Osteoblast (primary cell): Measurements from ENCODE around the gene NRGN. TPM values are rescaled to one million over a fixed set of nuclear protein-coding genes. Genes with fewer than 3 reads are reported as not detected.

ENCODE experiments used
- DNase-seq: peaks from one replicate; pipeline ENCODE4 v3.0.0; 2011; ENCODE audit warnings: low spot score, mixed read lengths; ENCODE audit not compliant: insufficient read length; ENCODE audit errors: missing footprints
- H2AFZ ChIP-seq: 2 replicates; pipeline ENCODE4 v1.6.0; 2011; ENCODE audit warnings: mild to moderate bottlenecking, low read length
- H3K27ac ChIP-seq: 2 replicates; pipeline ENCODE4 v1.5.1; 2011; ENCODE audit warnings: mild to moderate bottlenecking, low read depth, low read length, moderate library complexity
- H3K27me3 ChIP-seq: 2 replicates; pipeline ENCODE4 v1.6.0; 2012; ENCODE audit warnings: mild to moderate bottlenecking, control low read depth, inconsistent platforms, low read length, moderate library complexity; ENCODE audit not compliant: insufficient read depth
- H3K36me3 ChIP-seq: 2 replicates; pipeline ENCODE4 v1.5.1; 2011; ENCODE audit warnings: mild to moderate bottlenecking, low read length, control low read depth, moderate library complexity; ENCODE audit not compliant: insufficient read depth
- H3K4me1 ChIP-seq: 2 replicates; pipeline ENCODE4 v1.5.1; 2011; ENCODE audit warnings: mild to moderate bottlenecking, low read length, control low read depth, moderate library complexity; ENCODE audit not compliant: insufficient read depth
- H3K4me2 ChIP-seq: 2 replicates; pipeline ENCODE4 v1.6.0; 2011; ENCODE audit warnings: mild to moderate bottlenecking, low read length; ENCODE audit not compliant: insufficient read depth
- H3K4me3 ChIP-seq: fragments of 200-600 bp; sonication (generic); 3 replicates; pipeline ENCODE4 v1.5.1; 2012; ENCODE audit warnings: mild to moderate bottlenecking, low read length, inconsistent platforms; ENCODE audit not compliant: insufficient read depth
- H3K79me2 ChIP-seq: 2 replicates; pipeline ENCODE4 v1.6.0; 2012; ENCODE audit warnings: mild to moderate bottlenecking, low read length, control low read depth, inconsistent platforms; ENCODE audit not compliant: insufficient read depth
- H3K9me3 ChIP-seq: 2 replicates; pipeline ENCODE4 v1.5.1; 2011; ENCODE audit warnings: low read depth, low read length, control low read depth
- H4K20me1 ChIP-seq: 2 replicates; pipeline ENCODE4 v1.6.0; 2012; ENCODE audit warnings: mild to moderate bottlenecking, low read length, control low read depth; ENCODE audit not compliant: insufficient read depth
- CTCF ChIP-seq: IDR thresholded peaks from 2 replicates; pipeline ENCODE4 v1.5.1; 2011; ENCODE audit warnings: mild to moderate bottlenecking, low read depth, low read length, moderate library complexity; ENCODE audit errors: extremely low read depth
- total RNA-seq: library from RNA; depleted of rRNA; stranded (reverse); fragments of >200 nt; gene quantifications from 2 replicates; pipeline ENCODE4 v1.2.3, GENCODE V29; 2012

Gene NRGN
- total RNA-seq, 1 donor, result under 0.01 TPM

GRCh38 chr11:124717786-124718651 lies 21.7 kb upstream of the NRGN start:
- TF ChIP-seq CTCF, result no peak
- H4K20me1 ChIP-seq, result no peaks in the 10 kb centered on the region
- no peak overlapping the region for H3K27ac ChIP-seq
- H3K27me3 ChIP-seq, result peaks cover 69% of the 10 kb centered on the region
- H2AFZ ChIP-seq, result peak overlapping the region; percentile 58
- H3K9me3 ChIP-seq, result no peaks in the 10 kb centered on the region
- H3K79me2 ChIP-seq, result no peaks in the 10 kb centered on the region
- peak overlapping the region; percentile 67 for H3K4me3 ChIP-seq
- no peaks in the 10 kb centered on the region for H3K36me3 ChIP-seq
- DNase-seq, result peak; percentile 91
- H3K4me2 ChIP-seq, result peak overlapping the region; percentile 85
- peaks cover 9% of the 10 kb centered on the region for H3K4me1 ChIP-seq

GRCh38 chr11:124718801-124719200 lies 20.9 kb upstream of the NRGN start:
- Histone ChIP-seq H3K4me3 (no peak overlapping the region), H3K27me3 (peaks cover 77% of the 10 kb centered on the region), H3K27ac (no peak overlapping the region), H3K4me2 (peak overlapping the region; percentile 85), H3K79me2 (no peaks in the 10 kb centered on the region), H4K20me1 (no peaks in the 10 kb centered on the region), H3K4me1 (peaks cover 9% of the 10 kb centered on the region), H3K36me3 (no peaks in the 10 kb centered on the region), H3K9me3 (no peaks in the 10 kb centered on the region), H2AFZ (no peak overlapping the region)
- DNase-seq, result no peak
- no peak for TF ChIP-seq CTCF

- no peak overlapping the region for H3K27ac ChIP-seq
- H3K27me3 ChIP-seq, result peaks cover 84% of the 10 kb centered on the region
- peaks cover 9% of the 10 kb centered on the region for H3K4me1 ChIP-seq
- DNase-seq, result no peak
- no peaks in the 10 kb centered on the region for H3K36me3 ChIP-seq
- H3K4me3 ChIP-seq, result no peak overlapping the region
- no peaks in the 10 kb centered on the region for H4K20me1 ChIP-seq
- H2AFZ ChIP-seq, result no peak overlapping the region
- TF ChIP-seq CTCF, result no peak
- no peak overlapping the region for H3K4me2 ChIP-seq
- no peaks in the 10 kb centered on the region for H3K79me2 ChIP-seq
- no peaks in the 10 kb centered on the region for H3K9me3 ChIP-seq
These were observed 20.2 kb upstream of the NRGN start for GRCh38 chr11:124719534-124719933.

- Histone ChIP-seq H3K36me3 (no peaks in the 10 kb centered on the region), H3K4me2 (no peak overlapping the region), H4K20me1 (no peaks in the 10 kb centered on the region), H3K27ac (no peak overlapping the region), H3K4me3 (no peak overlapping the region), H3K9me3 (no peaks in the 10 kb centered on the region), H3K79me2 (no peaks in the 10 kb centered on the region), H3K27me3 (peaks cover 75% of the 10 kb centered on the region), H3K4me1 (peaks cover 20% of the 10 kb centered on the region), H2AFZ (no peak overlapping the region)
- DNase-seq, result no peak
- no peak for TF ChIP-seq CTCF
These were observed 17.6 kb upstream of the NRGN start for GRCh38 chr11:124722176-124722575.
